Ramos (cell line): ENCODE measurements around the gene TLE4.
"Not testable (repeated sequence)": the region's sequence is repeated elsewhere in the genome, so short reads cannot be mapped to it uniquely, and the experiment has no call there.

Experiments used
- in situ Hi-C: fragments of 300-500 bp; cut with MboI; formaldehyde crosslinking; loops from one replicate; pipeline ENCODE4 v1.14.3; 2022; ENCODE audit warnings: low sequenced_read_pairs; ENCODE audit not compliant: unreplicated experiment

TLE4 gene

DNA sequence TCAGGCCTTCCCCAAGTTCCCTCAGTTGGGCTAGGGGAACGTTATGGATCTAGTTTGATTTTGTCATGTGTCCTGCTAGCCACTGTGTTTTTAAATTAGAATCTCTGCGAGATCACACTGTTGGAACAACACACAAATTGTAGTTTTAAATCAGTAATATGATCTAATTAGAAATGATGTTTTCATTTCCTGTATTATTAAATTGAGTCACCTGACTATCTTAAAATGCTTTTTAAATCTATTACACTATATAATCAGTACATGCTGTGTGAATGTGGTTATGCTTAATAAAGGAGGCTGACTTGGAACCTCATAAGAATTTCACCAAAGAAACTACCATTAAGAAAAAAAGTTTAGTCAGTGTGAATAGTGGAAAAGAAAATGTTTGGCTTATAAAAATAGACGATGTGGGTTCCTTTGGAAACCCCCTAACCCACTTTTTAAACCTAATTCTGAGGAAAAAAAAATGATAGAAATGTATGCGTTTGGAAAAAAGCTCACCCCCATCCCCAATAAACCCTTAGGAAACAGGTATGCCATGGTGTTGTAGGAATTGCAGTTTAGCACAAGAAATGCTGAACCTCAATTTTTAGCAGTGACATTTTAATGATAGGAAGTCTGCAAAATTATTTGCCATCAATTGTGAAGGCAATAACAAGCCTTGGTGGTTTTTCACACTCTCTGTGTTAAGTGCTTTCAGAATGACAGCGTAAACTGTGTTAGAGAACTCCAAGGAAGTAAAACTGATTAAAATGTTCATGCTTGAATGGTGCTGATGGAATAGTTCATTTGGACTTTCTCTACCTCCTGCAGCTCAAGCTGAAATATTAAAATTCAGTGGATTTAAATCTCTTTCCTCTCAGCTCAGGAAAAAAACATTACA, 59.0 kb downstream of the TLE4 start:
- in situ Hi-C loops = no loop called here

DNA sequence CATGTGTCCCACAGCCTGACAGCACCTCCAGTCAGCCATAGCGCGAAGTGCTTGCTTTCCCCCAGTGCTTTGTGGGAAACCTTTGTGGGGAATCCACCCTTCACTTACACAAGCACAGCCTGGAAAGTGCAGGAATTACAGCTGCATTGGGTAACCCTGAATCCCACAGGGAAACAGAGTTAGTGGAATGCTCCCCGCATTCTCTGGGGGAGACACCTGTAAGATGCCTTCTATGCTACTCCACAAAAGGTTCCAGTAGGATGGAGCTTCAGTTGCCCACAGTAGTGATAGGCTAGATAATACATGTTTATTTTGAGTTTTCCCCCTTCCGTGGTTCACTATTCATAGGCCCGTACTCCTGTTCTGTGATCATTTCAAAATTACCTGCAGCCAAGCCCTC, 60.3 kb downstream of the TLE4 start:
- in situ Hi-C loops = no loop called here

DNA sequence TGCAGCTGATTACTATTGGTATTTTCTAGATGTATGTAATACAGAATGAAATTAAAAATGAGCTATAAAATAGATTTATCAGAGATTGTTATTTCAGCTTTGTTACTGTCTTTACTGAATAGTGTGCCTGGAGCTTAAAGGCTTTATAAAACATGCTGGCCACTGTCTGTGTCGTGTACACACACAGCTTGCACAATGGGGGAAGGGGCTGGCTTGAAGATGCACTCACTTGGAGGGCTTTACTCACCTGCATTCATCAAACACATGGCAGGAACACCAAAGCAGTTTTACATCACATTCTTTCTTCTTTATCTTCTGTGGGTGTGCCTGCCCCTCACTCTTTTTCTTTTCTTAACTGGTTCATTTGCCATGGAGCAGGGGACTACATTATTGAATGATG, 60.9 kb downstream of the TLE4 start:
- in situ Hi-C loops = no loop called here

- in situ Hi-C loops = no loop called here
Measured at GRCh38 chr9:79633558-79633957, 61.8 kb downstream of the TLE4 start.

- in situ Hi-C loops = no loop called here
Measured at GRCh38 chr9:79637177-79637925, 65.6 kb downstream of the TLE4 start.

DNA sequence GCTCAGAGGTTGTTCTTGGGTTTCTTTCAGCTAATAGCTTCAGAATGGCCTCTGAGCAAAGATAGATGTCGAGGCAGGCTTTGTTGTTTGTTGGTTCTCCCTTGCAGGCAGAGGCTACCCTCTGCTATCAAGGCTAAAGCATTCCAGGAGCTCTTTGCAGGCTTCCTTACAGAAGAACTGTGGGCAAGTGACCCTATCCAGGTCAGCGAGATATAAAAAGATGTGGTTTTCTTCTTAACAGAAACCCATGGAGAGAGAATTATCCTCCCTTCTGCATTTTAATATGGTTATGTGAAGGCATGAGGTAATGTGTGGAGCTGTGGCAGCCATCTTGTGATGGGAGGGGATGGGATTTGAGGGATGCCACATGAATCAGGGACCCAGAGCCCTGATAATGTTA, 67.0 kb downstream of the TLE4 start:
- in situ Hi-C loops = no loop called here

DNA sequence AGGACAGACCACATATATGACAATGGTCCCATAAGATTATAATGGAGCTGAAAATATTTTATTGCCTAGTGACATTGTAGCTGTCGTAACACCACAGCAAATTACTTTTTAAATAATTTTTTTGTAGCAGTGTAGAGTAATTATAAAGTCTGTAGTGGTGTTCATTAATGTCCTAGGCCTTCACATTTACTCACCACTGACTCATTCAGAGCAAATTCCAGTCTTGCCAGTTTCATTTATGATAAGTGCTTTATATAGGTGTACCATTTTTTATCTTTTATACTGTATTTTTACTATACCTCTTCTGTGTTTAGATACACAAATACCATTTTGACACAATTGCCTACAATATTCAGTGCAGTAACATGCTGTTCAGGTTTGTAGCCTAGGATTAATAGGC, 67.6 kb downstream of the TLE4 start:
- in situ Hi-C loops = no loop called here

DNA sequence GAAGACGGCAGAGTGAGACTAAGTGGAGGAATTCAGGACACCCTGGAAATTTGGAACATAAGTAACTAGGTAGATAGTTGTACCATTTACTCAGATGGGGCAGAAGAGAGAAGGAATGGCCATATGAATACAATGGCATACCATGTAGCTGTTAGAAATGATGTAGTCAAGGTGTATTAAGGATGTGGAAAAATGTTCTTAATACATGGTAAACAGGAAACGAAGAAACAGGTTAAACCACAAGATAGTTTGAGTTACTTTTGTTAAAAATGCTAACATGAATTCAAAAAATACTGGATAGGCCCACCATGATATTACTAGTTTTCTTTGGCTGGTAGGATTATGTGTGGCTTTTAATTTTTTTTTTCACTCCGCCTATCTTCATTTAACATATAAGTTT, 68.3 kb downstream of the TLE4 start:
- in situ Hi-C loops = not testable (repeated sequence)

- in situ Hi-C loops = no loop called here
Measured at GRCh38 chr9:79641070-79641469, 69.3 kb downstream of the TLE4 start.

- in situ Hi-C loops = no loop called here
Measured at GRCh38 chr9:79642671-79643070, 70.9 kb downstream of the TLE4 start.

- in situ Hi-C loops = no loop called here
Measured at GRCh38 chr9:79644048-79644447, 72.3 kb downstream of the TLE4 start.

GRCh38 chr9:79644601-79645000, 72.8 kb downstream of the TLE4 start:
- in situ Hi-C loops = no loop called here

DNA sequence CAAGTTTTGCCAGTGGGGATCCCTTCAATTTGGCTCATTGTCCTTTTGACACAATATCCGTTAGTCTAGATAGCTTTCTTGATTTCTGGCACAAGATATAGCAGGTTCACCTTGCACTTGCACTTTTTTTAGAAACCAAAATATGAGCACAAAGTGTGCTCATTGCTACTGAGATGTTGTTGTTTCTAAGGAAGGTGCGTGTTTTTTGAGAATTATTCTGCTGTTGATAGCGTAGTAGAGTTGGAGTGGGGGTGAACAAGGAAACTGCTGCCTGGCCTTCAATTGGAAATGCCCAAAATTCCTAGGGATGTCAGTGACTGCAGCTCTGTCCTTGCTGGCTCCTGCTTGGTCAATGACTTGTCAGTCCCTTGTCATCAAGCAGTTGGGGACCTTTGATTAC, 73.3 kb downstream of the TLE4 start:
- in situ Hi-C loops = no loop called here

GRCh38 chr9:79646096-79646495, 74.3 kb downstream of the TLE4 start:
- in situ Hi-C loops = no loop called here

DNA sequence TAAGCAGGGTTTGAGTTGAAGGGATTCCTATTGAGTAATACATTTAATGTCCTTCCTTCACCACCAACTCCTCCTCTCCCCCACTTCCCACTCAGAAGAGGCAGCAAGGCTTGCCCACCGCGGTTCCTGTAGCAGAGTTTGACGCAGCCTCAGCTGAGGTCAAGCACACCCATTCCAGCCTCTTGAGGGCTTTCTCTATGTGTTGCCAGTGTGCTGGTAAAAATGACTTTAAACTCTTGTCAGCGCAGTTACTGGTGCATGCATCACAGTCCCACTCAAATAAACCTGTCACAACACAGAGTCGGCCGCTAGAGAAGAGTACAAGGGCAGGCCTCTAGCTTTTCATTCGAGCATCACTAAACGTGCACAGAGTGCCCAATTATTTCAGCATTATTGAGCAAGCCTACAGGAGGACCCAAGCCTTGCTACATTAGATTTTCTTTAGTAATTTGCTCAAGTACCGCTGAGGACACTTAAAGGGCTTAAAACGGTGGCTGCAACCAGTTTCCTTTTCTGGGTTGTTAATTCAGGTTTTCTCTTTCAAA, 79.6 kb downstream of the TLE4 start:
- in situ Hi-C loops = no loop called here

DNA sequence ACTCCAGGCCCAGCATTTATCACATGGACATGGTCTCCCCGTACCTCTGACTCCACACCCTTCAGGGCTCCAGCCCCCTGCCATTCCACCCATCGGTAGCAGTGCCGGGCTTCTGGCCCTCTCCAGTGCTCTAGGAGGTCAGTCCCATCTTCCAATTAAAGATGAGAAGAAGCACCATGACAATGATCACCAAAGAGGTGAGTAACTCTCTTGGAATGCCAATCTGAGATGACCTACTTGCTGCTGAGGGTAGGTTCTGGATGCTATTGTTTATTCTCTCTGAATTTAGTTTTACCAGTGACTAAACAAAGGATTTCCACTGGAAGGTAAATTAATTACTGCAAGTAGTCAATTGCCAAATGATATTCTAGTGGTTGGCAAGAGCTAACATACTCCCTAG, 80.8 kb downstream of the TLE4 start:
- in situ Hi-C loops = no loop called here

DNA sequence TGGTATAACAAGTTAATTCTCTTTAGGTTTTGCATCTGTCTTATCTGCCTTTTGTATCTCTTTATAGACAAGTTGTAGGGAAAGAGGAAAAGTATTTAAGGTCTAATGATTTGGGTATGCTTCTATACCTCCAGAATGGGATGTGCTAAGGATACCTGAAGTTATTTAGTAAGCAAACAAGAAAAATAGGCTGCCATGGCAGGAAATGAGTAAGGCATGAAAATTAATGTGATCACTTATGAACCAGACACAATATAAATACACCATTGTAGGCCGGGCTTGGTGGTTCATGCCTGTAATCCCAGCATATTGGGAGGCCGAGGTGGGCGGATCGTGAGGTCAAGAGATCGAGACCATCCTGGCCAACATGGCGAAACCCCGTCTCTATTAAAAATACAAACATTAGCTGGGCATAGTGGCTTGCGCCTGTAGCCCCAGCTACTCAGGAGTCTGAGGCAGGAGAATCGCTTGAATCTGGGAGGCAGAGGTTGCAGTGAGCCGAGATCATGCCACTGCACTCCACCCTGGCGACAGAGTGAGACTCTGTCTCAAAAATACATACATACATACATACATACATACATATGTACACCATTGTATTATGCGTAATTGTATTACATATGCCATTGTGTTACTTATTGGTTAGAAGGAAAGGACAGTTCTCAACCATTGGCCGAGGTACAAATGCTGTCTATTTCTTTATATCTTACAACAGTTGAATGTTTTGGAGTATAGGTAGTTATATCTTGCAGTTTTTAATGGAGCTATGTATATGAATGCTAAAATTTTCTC, 83.0 kb downstream of the TLE4 start:
- in situ Hi-C loops = not testable (repeated sequence)

DNA sequence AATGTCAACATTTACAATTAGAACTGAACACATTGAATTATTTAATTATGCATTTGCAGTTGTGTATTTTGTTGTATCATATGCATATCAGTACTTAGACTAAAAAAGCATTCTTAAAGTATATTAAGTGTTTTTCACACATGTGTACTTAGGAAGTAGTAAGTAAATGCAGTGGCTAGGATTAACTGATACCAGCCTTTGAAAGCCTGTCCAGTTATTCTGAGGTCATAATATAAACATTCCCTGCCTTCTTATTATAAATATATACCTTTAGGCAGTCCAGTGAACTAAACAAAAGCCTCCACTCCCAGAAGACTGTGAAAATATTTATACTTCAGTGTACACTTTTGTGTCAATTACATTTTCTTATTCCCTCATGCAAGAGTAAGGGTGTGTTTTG, 83.8 kb downstream of the TLE4 start:
- in situ Hi-C loops = no loop called here

DNA sequence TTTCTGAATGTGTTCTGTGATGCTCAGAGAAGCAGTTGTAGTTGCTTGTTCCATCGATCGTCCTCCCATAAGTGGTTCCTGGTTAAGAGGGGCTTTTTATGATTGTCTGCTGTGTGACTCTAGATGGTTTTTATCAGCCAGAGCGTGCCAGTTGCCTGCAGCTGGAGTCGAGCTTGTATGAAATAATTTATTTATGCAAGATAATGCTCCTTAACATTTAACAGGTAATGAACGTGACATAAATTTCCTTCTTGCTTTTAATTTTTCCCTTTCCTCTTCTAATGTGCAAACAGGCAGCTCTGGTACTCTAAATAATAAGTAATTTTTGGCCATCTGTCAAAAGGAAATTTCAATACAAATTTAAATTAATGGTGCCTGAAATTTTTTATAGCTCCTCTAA, 84.4 kb downstream of the TLE4 start:
- in situ Hi-C loops = no loop called here

- in situ Hi-C loops = no loop called here
Measured at GRCh38 chr9:79657891-79658290, 86.1 kb downstream of the TLE4 start.

DNA sequence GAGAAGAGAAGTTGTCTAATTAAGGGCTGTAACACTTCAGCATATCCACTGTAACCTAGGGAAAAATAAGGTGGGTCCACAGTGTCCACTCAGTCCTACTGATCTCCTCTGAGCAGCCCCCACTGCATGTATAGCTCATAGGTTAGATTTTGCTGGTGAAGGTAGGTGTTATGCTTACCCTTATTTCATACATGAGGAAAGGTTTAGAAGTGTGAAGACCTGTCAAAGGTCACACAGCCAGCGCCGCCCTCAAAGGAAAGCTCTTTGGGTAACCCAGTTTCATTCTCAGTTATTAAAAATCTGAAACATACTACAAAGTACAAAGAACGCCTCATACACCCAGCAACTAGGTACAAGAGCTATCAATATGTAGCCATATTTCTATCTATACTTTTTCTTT, 87.2 kb downstream of the TLE4 start:
- in situ Hi-C loops = no loop called here
